HUES64 (cell line): Measurements from ENCODE around the gene PVALEF.
A peak's percentile ranks its signal among the peaks of the same experiment; 100 is the strongest.
"Not testable (repeated sequence)": the region's sequence is repeated elsewhere in the genome, so short reads cannot be mapped to it uniquely, and the experiment has no call there.

ENCODE experiments used
- H3K27ac ChIP-seq: 2 replicates; pipeline ENCODE4 v1.7.0; 2013; ENCODE audit warnings: low read depth, low read length, inconsistent platforms
- H3K27me3 ChIP-seq: 2 replicates; pipeline ENCODE4 v1.6.1; 2013; ENCODE audit warnings: mild to moderate bottlenecking, low read length; ENCODE audit not compliant: insufficient read depth
- H3K36me3 ChIP-seq: 2 replicates; pipeline ENCODE4 v1.6.1; 2013; ENCODE audit warnings: mild to moderate bottlenecking, low read length; ENCODE audit not compliant: insufficient read depth
- H3K4me1 ChIP-seq: 2 replicates; pipeline ENCODE4 v1.6.1; 2013; ENCODE audit warnings: mild to moderate bottlenecking, low read length, moderate library complexity; ENCODE audit not compliant: insufficient read depth
- H3K4me3 ChIP-seq: 2 replicates; pipeline ENCODE4 v1.5.1; 2013; ENCODE audit warnings: mild to moderate bottlenecking, low read length, moderate library complexity
- H3K9ac ChIP-seq: 2 replicates; pipeline ENCODE4 v1.6.1; 2013; ENCODE audit warnings: mild to moderate bottlenecking, low read depth, low read length
- H3K9me3 ChIP-seq: 2 replicates; pipeline ENCODE4 v1.6.1; 2013; ENCODE audit warnings: low read depth, low read length; ENCODE audit not compliant: insufficient read depth
- WGBS: fragments of 150-250, 120-280 bp; methylation state at CpG from one replicate; pipeline ENCODE4 v1.1.7; 2013; ENCODE audit warnings: missing lambda C conversion rate; 5-methylcytosine and 5-hydroxymethylcytosine counted together

Gene PVALEF

DNA sequence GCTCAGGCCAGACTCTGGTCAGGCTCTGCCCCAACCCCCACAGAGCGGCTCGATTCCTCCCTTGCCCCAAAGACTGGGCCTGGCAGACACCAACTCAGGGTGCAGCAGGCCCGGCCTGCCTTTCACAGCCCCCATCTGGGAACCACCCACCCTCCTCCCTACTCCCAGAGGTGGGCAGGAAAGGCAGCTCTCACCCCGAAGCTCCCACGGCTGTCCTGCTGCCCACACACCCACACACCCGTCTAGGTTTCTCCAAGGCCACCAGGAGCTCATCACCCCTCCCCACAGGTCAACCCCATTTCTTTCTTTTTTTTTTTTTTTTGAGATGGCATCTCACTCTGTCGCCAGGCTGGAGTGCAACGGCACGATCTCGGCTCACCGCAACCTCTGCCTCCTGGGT is 53.7 kb downstream of the PVALEF start:
- Histone ChIP-seq H3K27ac (no peak overlapping the region), H3K9ac (no peak overlapping the region), H3K27me3 (no peaks in the 10 kb centered on the region), H3K4me3 (no peak overlapping the region), H3K9me3 (no peaks in the 10 kb centered on the region), H3K4me1 (peaks cover 10% of the 10 kb centered on the region), H3K36me3 (peaks cover 16% of the 10 kb centered on the region)
- 91% methylated on average over 11 of the region's 11 CpGs for WGBS

- WGBS: 96% methylated on average over 24 of the region's 24 CpGs
- H3K4me3 ChIP-seq: no peak overlapping the region
- peaks cover 10% of the 10 kb centered on the region for H3K4me1 ChIP-seq
- H3K9me3 ChIP-seq: no peaks in the 10 kb centered on the region
- peaks cover 16% of the 10 kb centered on the region for H3K36me3 ChIP-seq
- no peak overlapping the region for H3K27ac ChIP-seq
- no peaks in the 10 kb centered on the region for H3K27me3 ChIP-seq
- no peak overlapping the region for H3K9ac ChIP-seq
These were observed 54.3 kb downstream of the PVALEF start for GRCh38 chr17:81219476-81220180.

DNA sequence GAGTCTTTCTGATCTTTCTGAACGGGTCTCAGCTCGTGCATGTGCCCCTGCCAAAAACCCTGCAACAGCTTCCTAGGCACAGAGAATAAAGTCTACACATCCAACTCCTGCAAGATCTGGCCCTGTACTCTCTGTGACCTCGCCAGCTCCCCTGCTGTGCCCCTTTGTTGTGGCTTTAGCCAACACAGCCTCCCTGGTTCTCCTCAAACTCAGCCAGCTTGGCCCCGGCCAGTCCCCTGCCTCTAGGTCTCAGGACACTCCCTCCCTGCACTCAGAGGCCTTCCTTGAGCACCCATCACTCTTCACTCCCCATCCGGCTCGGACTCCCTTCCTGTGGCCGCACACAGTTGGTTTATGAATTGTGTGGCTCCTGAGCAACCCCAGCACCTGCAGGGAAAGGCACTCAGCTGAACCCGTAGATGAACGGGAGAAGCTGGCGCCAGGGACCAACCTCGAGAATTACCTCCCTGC is 56.1 kb downstream of the PVALEF start:
- no peak overlapping the region for H3K27ac ChIP-seq
- peaks cover 10% of the 10 kb centered on the region for H3K4me1 ChIP-seq
- H3K36me3 ChIP-seq: peaks cover 16% of the 10 kb centered on the region
- H3K9ac ChIP-seq: no peak overlapping the region
- H3K9me3 ChIP-seq: no peaks in the 10 kb centered on the region
- H3K27me3 ChIP-seq: no peaks in the 10 kb centered on the region
- peak overlapping the region; percentile 86 for H3K4me3 ChIP-seq
- WGBS: 57% methylated on average over 11 of the region's 11 CpGs

DNA sequence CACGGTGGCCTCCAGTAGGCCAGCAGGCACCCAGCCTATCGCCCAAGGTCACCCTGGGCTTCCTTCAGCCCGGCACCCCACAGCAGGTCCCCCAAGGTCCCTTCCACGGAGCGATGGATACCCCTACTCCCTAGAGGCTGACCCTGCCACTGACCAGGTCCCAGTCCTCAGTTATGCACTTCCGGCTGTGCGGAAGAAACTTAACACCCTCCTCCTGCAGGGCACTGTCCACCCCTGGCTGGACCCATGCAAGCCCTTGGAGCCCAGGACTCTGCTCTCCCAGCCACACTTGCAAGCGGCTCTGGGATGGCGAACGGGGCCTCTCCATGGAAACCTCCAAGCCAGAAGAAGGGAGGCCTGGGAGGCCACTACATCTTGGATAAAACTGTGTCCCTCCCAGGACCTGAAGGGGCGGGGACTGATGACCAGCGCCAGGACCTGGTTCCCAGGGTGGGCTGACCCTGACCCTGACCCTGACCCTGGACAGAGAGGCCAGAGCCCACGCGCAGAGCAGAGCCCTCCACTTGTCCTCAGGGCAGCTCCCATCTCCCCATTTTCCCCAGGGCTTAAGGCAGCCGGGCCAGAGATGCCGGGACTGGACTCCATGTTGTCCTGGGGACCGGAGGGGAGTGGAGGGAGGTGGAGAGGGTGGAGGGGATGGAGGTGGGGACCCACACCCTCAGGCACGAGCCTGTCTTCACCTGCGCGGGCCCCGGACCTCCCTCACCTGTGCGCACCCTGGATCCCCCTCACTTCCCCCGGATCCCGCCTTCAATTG is 56.7 kb downstream of the PVALEF start:
- Histone ChIP-seq H3K4me3 (peak overlapping the region; percentile 86), H3K36me3 (peaks cover 13% of the 10 kb centered on the region), H3K9ac (peak overlapping the region; percentile 72), H3K9me3 (no peaks in the 10 kb centered on the region), H3K27me3 (no peaks in the 10 kb centered on the region), H3K4me1 (peaks cover 10% of the 10 kb centered on the region), H3K27ac (no peak overlapping the region)
- WGBS: 24% methylated on average over 24 of the region's 24 CpGs

GRCh38 chr17:81222620-81222905 is 57.3 kb downstream of the PVALEF start:
- Histone ChIP-seq H3K9me3 (no peaks in the 10 kb centered on the region), H3K36me3 (peaks cover 10% of the 10 kb centered on the region; the same call in 1 of the 2 replicates), H3K27ac (no peak overlapping the region), H3K4me3 (peak overlapping the region; percentile 86), H3K4me1 (peaks cover 10% of the 10 kb centered on the region), H3K9ac (peak overlapping the region; percentile 72), H3K27me3 (no peaks in the 10 kb centered on the region)
- 0% methylated on average over 30 of the region's 30 CpGs for WGBS

GRCh38 chr17:81222906-81223761 is 57.8 kb downstream of the PVALEF start, which contains the start of gene CEP131:
Gene CEP131, minus strand, starts transcription at chr17:81222965. Its CDS starts 2,909 bp downstream, at chr17:81220056.
- Histone ChIP-seq H3K4me1 (peaks cover 10% of the 10 kb centered on the region), H3K9ac (peak within 1 kb of the TSS; percentile 82), H3K4me3 (peak within 1 kb of the TSS; percentile 86), H3K36me3 (peaks cover 10% of the 10 kb centered on the region; the same call in 1 of the 2 replicates), H3K9me3 (no peaks in the 10 kb centered on the region), H3K27me3 (no peaks in the 10 kb centered on the region), H3K27ac (0 out of 2 replicates have a peak within 1 kb of the TSS, but pooled peaks have one; percentile 11)
- 2% methylated on average over 79 of the region's 79 CpGs for WGBS

DNA sequence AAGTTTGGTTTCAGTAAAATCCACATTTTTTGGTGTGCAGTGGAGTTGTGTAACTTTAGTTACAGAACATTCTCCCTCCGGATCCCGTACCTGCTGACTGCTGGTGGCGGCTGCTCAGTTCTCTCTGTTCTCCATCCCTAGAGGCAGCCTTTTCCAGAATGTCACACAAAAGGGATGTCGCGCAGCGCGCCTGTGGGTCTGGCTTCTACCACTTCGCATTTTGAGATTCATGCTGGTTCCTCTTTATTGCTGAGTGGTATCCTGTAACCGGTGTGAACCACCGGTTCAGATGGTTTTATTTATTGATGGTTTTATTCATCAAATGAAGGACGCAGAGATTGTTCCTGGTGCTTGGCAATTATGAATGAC is 58.4 kb downstream of the PVALEF start:
- H3K4me1 ChIP-seq: peaks cover 10% of the 10 kb centered on the region
- H3K9ac ChIP-seq: peak overlapping the region; percentile 82
- H3K36me3 ChIP-seq: peaks cover 8% of the 10 kb centered on the region; the same call in 1 of the 2 replicates
- no peaks in the 10 kb centered on the region for H3K27me3 ChIP-seq
- 67% methylated on average over 11 of the region's 11 CpGs for WGBS
- 0 out of 2 replicates have a peak overlapping the region, but pooled peaks have one; percentile 11 for H3K27ac ChIP-seq
- peak overlapping the region; percentile 55 for H3K4me3 ChIP-seq
- H3K9me3 ChIP-seq: no peaks in the 10 kb centered on the region

DNA sequence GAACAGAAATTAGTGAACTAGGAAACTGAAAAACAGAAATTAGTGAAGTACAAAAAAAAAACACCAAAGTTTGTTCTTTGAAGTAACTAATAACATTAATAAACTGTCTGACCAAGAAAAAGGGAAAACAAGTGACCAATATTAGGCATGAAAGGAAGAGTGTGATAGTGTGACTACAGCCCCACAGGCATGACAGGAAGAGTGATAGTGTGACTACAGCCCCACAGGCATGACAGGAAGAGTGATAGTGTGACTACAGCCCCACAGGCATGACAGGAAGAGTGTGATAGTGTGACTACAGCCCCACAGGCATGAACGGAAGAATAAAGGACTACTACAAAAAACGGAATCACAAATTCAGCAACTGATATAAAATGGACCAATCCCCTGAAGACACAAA is 62.3 kb downstream of the PVALEF start:
- H3K9me3 ChIP-seq, H3K4me3 ChIP-seq, H3K27me3 ChIP-seq, H3K4me1 ChIP-seq, H3K9ac ChIP-seq, H3K27ac ChIP-seq: not testable (repeated sequence)
- WGBS: no CpG with 5 or more reads among the region's 2 CpGs
- H3K36me3 ChIP-seq: peaks cover 13% of the 10 kb centered on the region

- no peak overlapping the region for H3K27ac ChIP-seq
- H3K4me1 ChIP-seq: no peaks in the 10 kb centered on the region
- H3K27me3 ChIP-seq: no peaks in the 10 kb centered on the region
- H3K9ac ChIP-seq: no peak overlapping the region
- H3K4me3 ChIP-seq: no peak overlapping the region
- peaks cover 13% of the 10 kb centered on the region for H3K36me3 ChIP-seq
- no peaks in the 10 kb centered on the region for H3K9me3 ChIP-seq
- 91% methylated on average over 9 of the region's 9 CpGs for WGBS
These were observed 63.1 kb downstream of the PVALEF start for GRCh38 chr17:81228420-81228819.

GRCh38 chr17:81228834-81229665 is 63.7 kb downstream of the PVALEF start:
- no peak overlapping the region for H3K27ac ChIP-seq
- H3K9ac ChIP-seq: no peak overlapping the region
- H3K4me3 ChIP-seq: no peak overlapping the region
- no peaks in the 10 kb centered on the region for H3K4me1 ChIP-seq
- no peaks in the 10 kb centered on the region for H3K9me3 ChIP-seq
- WGBS: 94% methylated on average over 32 of the region's 32 CpGs
- peaks cover 13% of the 10 kb centered on the region for H3K36me3 ChIP-seq
- no peaks in the 10 kb centered on the region for H3K27me3 ChIP-seq
